ENCODE measurements around the gene COX7B. TPM values are rescaled to one million over a fixed set of nuclear protein-coding genes. Genes with fewer than 3 reads are reported as not detected.
"Not testable (repeated sequence)": the region's sequence is repeated elsewhere in the genome, so short reads cannot be mapped to it uniquely, and the experiment has no call there.

COX7B gene
- total RNA-seq, 2 experiments from 2014 or later = 303 to 375 TPM

- ChIA-PET POLR2A (no interaction called here), CTCF (interaction anchor here (1.4 kb wide), 1 partner anchor 18 kb away, joined by 4 read pairs; the partner anchor contains the start of gene COX7B)
- peak overlapping the region; percentile 74 for H3K27ac Mint-ChIP-seq
- DNase-seq = no peak
- peak overlapping the region; percentile 65 for H3K4me3 Mint-ChIP-seq
- no peaks in the 10 kb centered on the region for H3K36me3 Mint-ChIP-seq (ENCODE audit: low read depth)
- intact Hi-C loops (cut with DNase I, micrococcal nuclease) = no loop called here
- H3K27me3 Mint-ChIP-seq = no peaks in the 10 kb centered on the region
- peaks cover 2% of the 10 kb centered on the region for H3K9me3 Mint-ChIP-seq (ENCODE audit: low read depth)
- H3K4me1 Mint-ChIP-seq = peaks cover 28% of the 10 kb centered on the region
- peak; percentile 55 for ATAC-seq
Observed at GRCh38 chrX:77917294-77917933, 18.1 kb downstream of the COX7B start.

DNA sequence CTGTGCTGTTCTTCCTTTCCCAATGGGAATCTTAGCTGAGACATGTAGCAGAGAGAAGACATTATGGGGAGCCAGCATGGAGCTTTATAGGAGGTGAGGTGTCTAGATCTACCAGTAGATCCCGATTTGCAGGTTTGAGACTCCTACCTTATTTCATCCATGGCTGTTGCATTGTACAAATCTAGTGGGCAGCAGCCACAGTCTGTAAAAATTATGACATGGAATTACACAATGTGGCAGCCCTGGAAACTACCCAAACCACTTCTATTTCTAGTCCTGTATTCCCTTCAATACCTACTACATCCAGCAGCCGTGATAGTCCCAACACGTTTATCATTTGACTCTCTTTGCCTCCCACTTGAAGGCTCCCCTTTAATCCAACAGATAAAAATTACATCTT is 19.3 kb downstream of the COX7B start:
- DNase-seq (no peak), ATAC-seq (no peak)
- H3K27me3 Mint-ChIP-seq = no peaks in the 10 kb centered on the region
- POLR2A ChIA-PET = no interaction called here
- intact Hi-C loops (cut with DNase I, micrococcal nuclease) = no loop called here
- H3K36me3 Mint-ChIP-seq (ENCODE audit: low read depth) = peaks cover 4% of the 10 kb centered on the region
- H3K27ac Mint-ChIP-seq = no peak overlapping the region
- peaks cover 23% of the 10 kb centered on the region for H3K4me1 Mint-ChIP-seq
- H3K9me3 Mint-ChIP-seq (ENCODE audit: low read depth) = peaks cover 2% of the 10 kb centered on the region
- H3K4me3 Mint-ChIP-seq = no peak overlapping the region
- CTCF ChIA-PET = interaction anchor here (1.4 kb wide), 1 partner anchor 19 kb away, joined by 4 read pairs; the partner anchor contains the start of gene COX7B

DNA sequence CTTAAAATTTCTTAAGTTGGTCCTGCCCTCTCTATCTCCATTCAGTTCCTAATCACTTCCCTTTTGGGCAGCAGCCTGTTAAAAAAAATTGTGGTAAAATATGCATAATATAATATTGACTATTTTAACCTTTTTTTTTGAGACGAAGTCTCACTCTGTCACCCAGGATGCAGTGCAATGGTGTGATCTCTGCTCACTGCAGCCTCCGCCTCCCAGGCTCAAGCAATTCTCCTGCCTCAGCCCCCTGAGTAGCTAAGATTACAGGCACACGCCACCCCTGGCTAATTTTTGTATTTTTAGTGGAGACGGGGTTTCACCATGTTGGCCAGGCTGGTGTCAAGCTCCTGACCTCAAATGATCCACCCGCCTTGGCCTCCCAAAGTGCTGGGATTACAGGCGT is 20.1 kb downstream of the COX7B start:
- CTCF ChIA-PET; H3K9me3 Mint-ChIP-seq (ENCODE audit: low read depth); ATAC-seq; H3K36me3 Mint-ChIP-seq (ENCODE audit: low read depth); H3K4me3 Mint-ChIP-seq; H3K27me3 Mint-ChIP-seq; H3K27ac Mint-ChIP-seq; POLR2A ChIA-PET; DNase-seq; intact Hi-C loops (cut with DNase I, micrococcal nuclease): not testable (repeated sequence)
- H3K4me1 Mint-ChIP-seq = peaks cover 22% of the 10 kb centered on the region

DNA sequence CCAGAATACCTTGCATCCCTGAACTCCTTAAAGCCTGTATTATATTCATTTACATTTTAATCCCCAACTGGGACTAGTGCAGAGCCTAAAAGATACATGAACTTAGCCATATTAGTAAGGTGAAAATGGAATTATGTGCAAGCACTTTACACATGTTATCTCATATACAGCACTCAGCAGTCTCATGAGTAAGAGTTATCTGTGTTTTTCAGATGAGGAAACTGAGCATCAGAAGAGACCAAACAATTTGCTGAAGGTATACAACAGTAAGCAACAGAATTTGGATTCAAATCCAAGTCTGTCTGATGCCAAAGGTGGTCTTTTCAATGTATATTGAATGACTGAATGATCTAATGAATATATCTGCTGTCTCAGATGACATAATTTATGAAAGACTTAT is 23.5 kb downstream of the COX7B start:
- intact Hi-C loops (cut with DNase I, micrococcal nuclease) = no loop called here
- CTCF ChIA-PET = interaction anchor here (0.9 kb wide), 1 partner anchor 11 kb away, joined by 3 read pairs; no protein-coding TSS in a partner anchor
- peaks cover 13% of the 10 kb centered on the region for H3K4me1 Mint-ChIP-seq

DNA sequence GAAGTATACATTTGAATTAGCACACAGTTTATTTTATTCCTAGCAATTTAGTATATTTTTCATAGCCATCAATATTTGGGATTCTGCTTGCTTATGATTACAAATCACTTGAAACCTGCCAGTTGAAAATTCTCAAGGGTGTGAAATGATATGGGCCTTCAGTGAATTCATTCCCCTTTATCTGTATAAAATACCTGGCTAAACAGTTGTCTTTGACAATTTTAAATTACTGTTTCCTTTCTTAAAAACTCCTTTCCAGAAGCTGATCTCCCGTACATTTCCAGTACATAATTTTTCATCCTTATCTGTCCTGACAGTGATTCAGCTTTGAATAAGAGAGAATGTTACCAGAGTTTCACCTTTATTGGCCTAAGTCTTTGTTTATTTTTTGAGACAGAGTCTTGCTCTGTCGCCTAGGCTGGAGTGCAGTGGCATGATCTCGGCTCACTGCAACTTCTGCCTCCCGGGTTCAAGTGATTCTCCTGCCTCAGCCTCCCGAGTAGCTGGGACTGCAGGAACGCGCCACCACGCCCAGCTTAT is 25.1 kb downstream of the COX7B start:
- CTCF ChIA-PET = interaction anchor here (0.6 kb wide), 1 partner anchor 211 kb away, joined by 3 read pairs; no protein-coding TSS in a partner anchor
- DNase-seq = no peak
- Mint-ChIP-seq H3K36me3 (ENCODE audit: low read depth) (peaks cover 4% of the 10 kb centered on the region), H3K4me1 (peaks cover 7% of the 10 kb centered on the region), H3K4me3 (no peak overlapping the region), H3K27me3 (no peaks in the 10 kb centered on the region), H3K27ac (no peak overlapping the region), H3K9me3 (ENCODE audit: low read depth) (peaks cover 2% of the 10 kb centered on the region)
- no peak for ATAC-seq
- POLR2A ChIA-PET = no interaction called here
- intact Hi-C loops (cut with DNase I, micrococcal nuclease) = no loop called here

More for the DNA sequence above, 23.5 kb downstream of the COX7B start:
- H3K27me3 Mint-ChIP-seq = no peaks in the 10 kb centered on the region
- no peak overlapping the region for H3K4me3 Mint-ChIP-seq
- H3K36me3 Mint-ChIP-seq (ENCODE audit: low read depth) = peaks cover 4% of the 10 kb centered on the region
- POLR2A ChIA-PET = interaction anchor here (0.6 kb wide), 1 partner anchor 22 kb away, joined by 3 read pairs; no protein-coding TSS in a partner anchor
- DNase-seq = no peak
- no peak for ATAC-seq
- peaks cover 2% of the 10 kb centered on the region for H3K9me3 Mint-ChIP-seq (ENCODE audit: low read depth)
- no peak overlapping the region for H3K27ac Mint-ChIP-seq

GRCh38 chrX:77925764-77926163 is 26.5 kb downstream of the COX7B start:
- ATAC-seq (no peak), DNase-seq (no peak)
- H3K9me3 Mint-ChIP-seq (ENCODE audit: low read depth) = peaks cover 2% of the 10 kb centered on the region
- POLR2A ChIA-PET = no interaction called here
- no peaks in the 10 kb centered on the region for H3K27me3 Mint-ChIP-seq
- H3K27ac Mint-ChIP-seq = no peak overlapping the region
- peaks cover 4% of the 10 kb centered on the region for H3K36me3 Mint-ChIP-seq (ENCODE audit: low read depth)
- CTCF ChIA-PET = interaction anchor here (0.5 kb wide), 1 partner anchor 177 kb away, joined by 4 read pairs; no protein-coding TSS in a partner anchor
- H3K4me3 Mint-ChIP-seq = no peak overlapping the region
- intact Hi-C loops (cut with DNase I, micrococcal nuclease) = no loop called here
- peaks cover 7% of the 10 kb centered on the region for H3K4me1 Mint-ChIP-seq

- no peaks in the 10 kb centered on the region for H3K9me3 Mint-ChIP-seq (ENCODE audit: low read depth)
- ATAC-seq (no peak), DNase-seq (no peak)
- ChIA-PET POLR2A (no interaction called here), CTCF (no interaction called here)
- no peak overlapping the region for H3K4me3 Mint-ChIP-seq
- no peaks in the 10 kb centered on the region for H3K27me3 Mint-ChIP-seq
- intact Hi-C loops (cut with DNase I, micrococcal nuclease) = no loop called here
- H3K4me1 Mint-ChIP-seq = peaks cover 1% of the 10 kb centered on the region
- no peak overlapping the region for H3K27ac Mint-ChIP-seq
- H3K36me3 Mint-ChIP-seq (ENCODE audit: low read depth) = no peaks in the 10 kb centered on the region
Observed at GRCh38 chrX:77930581-77930980, 31.3 kb downstream of the COX7B start.

DNA sequence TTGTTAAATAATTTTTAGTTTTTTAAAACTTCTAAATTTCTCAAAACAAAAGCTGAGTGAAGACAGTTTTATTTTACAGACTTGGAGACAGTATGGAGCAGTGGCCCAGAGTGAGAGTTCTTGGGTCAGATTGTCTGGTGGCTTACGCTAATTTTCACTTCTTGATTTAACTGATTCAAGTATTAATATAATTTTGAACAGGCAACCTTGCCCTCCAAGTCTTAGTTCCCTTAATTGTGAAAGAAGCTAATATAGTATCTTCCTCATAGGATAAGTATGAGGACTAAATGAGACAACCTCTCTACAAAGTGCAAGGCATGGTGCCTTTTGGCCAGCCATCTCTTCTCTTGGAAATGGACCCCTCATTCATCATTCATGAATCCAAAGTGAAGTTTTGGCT is 36.6 kb downstream of the COX7B start:
- no peaks in the 10 kb centered on the region for H3K27me3 Mint-ChIP-seq
- POLR2A ChIA-PET = no interaction called here
- intact Hi-C loops (cut with DNase I, micrococcal nuclease) = no loop called here
- H3K9me3 Mint-ChIP-seq (ENCODE audit: low read depth) = no peaks in the 10 kb centered on the region
- ATAC-seq (no peak), DNase-seq (no peak)
- CTCF ChIA-PET = no interaction called here
- no peak overlapping the region for H3K27ac Mint-ChIP-seq
- H3K4me3 Mint-ChIP-seq = no peak overlapping the region
- no peaks in the 10 kb centered on the region for H3K36me3 Mint-ChIP-seq (ENCODE audit: low read depth)
- H3K4me1 Mint-ChIP-seq = no peaks in the 10 kb centered on the region

- H3K27ac Mint-ChIP-seq = no peak overlapping the region
- no peaks in the 10 kb centered on the region for H3K4me1 Mint-ChIP-seq
- ChIA-PET CTCF (no interaction called here), POLR2A (no interaction called here)
- intact Hi-C loops (cut with DNase I, micrococcal nuclease) = no loop called here
- no peaks in the 10 kb centered on the region for H3K9me3 Mint-ChIP-seq (ENCODE audit: low read depth)
- no peak for DNase-seq
- no peaks in the 10 kb centered on the region for H3K36me3 Mint-ChIP-seq (ENCODE audit: low read depth)
- no peaks in the 10 kb centered on the region for H3K27me3 Mint-ChIP-seq
- H3K4me3 Mint-ChIP-seq = no peak overlapping the region
- no peak for ATAC-seq
Observed at GRCh38 chrX:77936299-77936698, 37.0 kb downstream of the COX7B start.

DNA sequence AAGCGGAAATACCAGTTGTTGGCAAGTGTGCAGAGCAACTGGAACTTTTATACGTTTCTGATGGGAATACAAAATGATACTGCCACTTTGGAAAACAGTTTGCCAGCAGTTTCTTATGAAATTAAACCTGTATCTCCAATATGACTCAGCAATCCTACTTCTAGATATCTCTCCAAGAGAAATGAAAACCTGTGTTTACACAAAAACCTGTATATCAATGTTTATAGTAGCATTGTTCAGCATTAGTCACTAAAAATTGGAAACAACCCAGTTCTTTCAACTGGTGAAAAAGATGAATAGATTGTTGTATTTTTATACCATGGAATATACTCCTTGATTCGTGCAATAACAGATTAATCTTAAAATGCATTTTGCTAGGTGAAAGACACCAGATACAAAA is 38.0 kb downstream of the COX7B start:
- Mint-ChIP-seq H3K27me3 (no peaks in the 10 kb centered on the region), H3K4me1 (peaks cover 2% of the 10 kb centered on the region), H3K9me3 (ENCODE audit: low read depth) (no peaks in the 10 kb centered on the region), H3K4me3 (no peak overlapping the region), H3K27ac (no peak overlapping the region), H3K36me3 (ENCODE audit: low read depth) (no peaks in the 10 kb centered on the region)
- ChIA-PET CTCF (no interaction called here), POLR2A (no interaction called here)
- no peak for DNase-seq
- no peak for ATAC-seq
- intact Hi-C loops (cut with DNase I, micrococcal nuclease) = no loop called here

DNA sequence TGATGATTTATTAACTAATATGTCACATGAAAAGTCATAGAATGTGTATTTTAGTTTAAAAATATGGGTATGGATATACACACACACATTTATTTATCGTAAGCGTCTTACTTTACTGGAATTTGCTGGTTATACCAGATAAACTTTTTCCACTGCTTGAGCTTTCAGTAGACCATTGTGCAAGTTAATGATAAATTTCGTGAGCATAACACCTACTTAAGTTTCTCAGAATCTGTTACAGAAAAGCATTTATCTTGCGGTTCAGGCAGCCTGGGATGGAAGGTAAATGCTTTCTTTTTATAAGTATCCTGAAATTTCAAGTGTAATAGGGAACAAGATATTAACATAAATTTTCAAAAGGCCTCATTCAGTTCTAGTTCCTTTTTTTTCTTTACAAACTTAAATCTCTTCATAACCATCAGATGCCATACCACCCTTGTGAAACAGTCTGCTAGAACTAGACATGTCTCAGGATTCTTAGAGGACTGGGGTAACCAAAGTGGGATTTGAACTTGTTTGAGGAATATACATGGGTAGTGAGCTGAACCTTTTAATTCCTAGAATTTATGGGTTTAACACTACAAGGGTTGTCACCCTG is 38.9 kb downstream of the COX7B start:
- H3K9me3 Mint-ChIP-seq (ENCODE audit: low read depth) = no peaks in the 10 kb centered on the region

GRCh38 chrX:77945031-77945430 is 45.8 kb downstream of the COX7B start:
- H3K27ac Mint-ChIP-seq; DNase-seq; H3K4me3 Mint-ChIP-seq; H3K36me3 Mint-ChIP-seq (ENCODE audit: low read depth); POLR2A ChIA-PET; H3K4me1 Mint-ChIP-seq; H3K9me3 Mint-ChIP-seq (ENCODE audit: low read depth); CTCF ChIA-PET; intact Hi-C loops (cut with DNase I, micrococcal nuclease); ATAC-seq; H3K27me3 Mint-ChIP-seq: not testable (repeated sequence)

More for the DNA sequence above, 38.9 kb downstream of the COX7B start:
- Mint-ChIP-seq H3K27ac (no peak overlapping the region), H3K4me3 (no peak overlapping the region), H3K4me1 (peaks cover 7% of the 10 kb centered on the region), H3K27me3 (no peaks in the 10 kb centered on the region), H3K36me3 (ENCODE audit: low read depth) (no peaks in the 10 kb centered on the region)
- ChIA-PET POLR2A (no interaction called here), CTCF (no interaction called here)
- intact Hi-C loops (cut with DNase I, micrococcal nuclease) = no loop called here
- no peak for DNase-seq
- ATAC-seq = no peak
